Keratinocyte (primary cell): ENCODE measurements around the gene SMIM14. TPM values are rescaled to one million over a fixed set of nuclear protein-coding genes. Genes with fewer than 3 reads are reported as not detected.

ENCODE experiments used
- DNase-seq: peaks from one replicate; pipeline ENCODE4 v3.0.0-alpha.2; 2011; ENCODE audit warnings: low read depth, missing footprints, low spot score
- FAIRE-seq: peaks from 2 replicates; lab custom pipeline; 2011; peaks lifted over from hg19 to GRCh38; lab: Jason Lieb, UNC
- H2AFZ ChIP-seq: 2 replicates; pipeline ENCODE4 v1.6.0; 2012; ENCODE audit warnings: low read length, control low read depth, inconsistent platforms; ENCODE audit not compliant: control insufficient read depth
- H3K27ac ChIP-seq: 2 replicates; pipeline ENCODE4 v1.5.1; 2011; ENCODE audit warnings: low read length; ENCODE audit not compliant: control insufficient read depth, insufficient read depth
- H3K27me3 ChIP-seq: 3 replicates; pipeline ENCODE4 v1.6.0; 2011; ENCODE audit warnings: low read length; ENCODE audit not compliant: control insufficient read depth, insufficient read depth; ENCODE audit errors: extremely low read depth
- H3K36me3 ChIP-seq, 2 experiments: 2 replicates in 1 of 2; 3 replicates in 1 of 2; pipeline ENCODE4 v1.5.1; 2011; ENCODE audit warnings: low read length in 2 of 2, mild to moderate bottlenecking in 1 of 2; ENCODE audit not compliant: control insufficient read depth in 2 of 2, insufficient read depth in 2 of 2; ENCODE audit errors: extremely low read depth in 1 of 2
- H3K4me1 ChIP-seq: 3 replicates; pipeline ENCODE4 v1.5.1; 2011; ENCODE audit warnings: low read length; ENCODE audit not compliant: control insufficient read depth, insufficient read depth; ENCODE audit errors: extremely low read depth
- H3K4me2 ChIP-seq: 3 replicates; pipeline ENCODE4 v1.6.0; 2011; ENCODE audit warnings: low read depth, low read length; ENCODE audit not compliant: control insufficient read depth, insufficient read depth; ENCODE audit errors: extremely low read depth
- H3K4me3 ChIP-seq, 3 experiments: fragments of 200-600 bp in 1 of 3; sonication (generic) in 1 of 3; 2 replicates in 2 of 3; 3 replicates in 1 of 3; pipeline ENCODE4 v1.5.1; 2011 to 2016; ENCODE audit warnings: low read length in 3 of 3, mild to moderate bottlenecking in 3 of 3, control low read depth in 2 of 3, inconsistent platforms in 1 of 3, low read depth in 1 of 3, mixed read lengths in 1 of 3, mixed run types in 1 of 3, moderate library complexity in 1 of 3; ENCODE audit not compliant: control insufficient read depth in 2 of 3, insufficient read depth in 2 of 3; ENCODE audit errors: extremely low read depth in 1 of 3
- H3K79me2 ChIP-seq: 2 replicates; pipeline ENCODE4 v1.6.0; 2012; ENCODE audit warnings: low read length; ENCODE audit not compliant: control insufficient read depth, insufficient read depth
- H3K9ac ChIP-seq: 3 replicates; pipeline ENCODE4 v1.6.0; 2011; ENCODE audit warnings: low read length; ENCODE audit not compliant: control insufficient read depth, insufficient read depth; ENCODE audit errors: extremely low read depth
- H3K9me1 ChIP-seq: 3 replicates; pipeline ENCODE4 v1.6.0; 2011; ENCODE audit warnings: low read length; ENCODE audit not compliant: control insufficient read depth, insufficient read depth; ENCODE audit errors: extremely low read depth
- H3K9me3 ChIP-seq: 2 replicates; pipeline ENCODE4 v1.5.1; 2012; ENCODE audit warnings: low read depth, low read length; ENCODE audit not compliant: control insufficient read depth
- H4K20me1 ChIP-seq: 3 replicates; pipeline ENCODE4 v1.6.0; 2011; ENCODE audit warnings: low read length; ENCODE audit not compliant: control insufficient read depth, insufficient read depth; ENCODE audit errors: extremely low read depth
- EZH2 ChIP-seq: IDR thresholded peaks from one replicate; pipeline ENCODE4 v1.6.1; 2012; ENCODE audit warnings: inconsistent platforms, mild to moderate bottlenecking, low read length, moderate library complexity
- dilution Hi-C: fragments of 300-500 bp; cut with MboI; formaldehyde crosslinking; loops from one replicate; pipeline ENCODE4 v1.7.0; 2020; ENCODE audit warnings: low sequenced_read_pairs; ENCODE audit not compliant: extremely low pct_ligation_motif_present
- polyA plus RNA-seq, 5 experiments: library from polyadenylated mRNA; depleted of rRNA in 3 of 5; stranded (reverse) in 3 of 5; stranded (forward) in 1 of 5; unstranded in 1 of 5; fragments of >200 nt; gene quantifications; 1 replicate in 1 of 5; 2 replicates in 3 of 5; 3 replicates in 1 of 5; pipeline versions ENCODE4 v1.2.1 to v1.2.3, GENCODE V29; 2011 to 2012; ENCODE audit warnings: missing spikeins in 2 of 5, low read depth in 1 of 5, low replicate concordance in 1 of 5
- small RNA-seq, 3 experiments: library from RNA; depleted of rRNA; stranded (forward); fragments of <200 nt; gene quantifications; one replicate each; pipeline ENCODE3, GENCODE V24; 2012; ENCODE audit warnings: low read depth in 3 of 3, low replicate concordance in 1 of 3; ENCODE audit not compliant: insufficient read length in 3 of 3
- TF ChIP-seq, protein P1 (sequence below), 3 experiments: IDR thresholded peaks in 1 of 3; conservative IDR thresholded peaks in 1 of 3; optimal IDR thresholded peaks in 1 of 3; 2 replicates in 2 of 3; 3 replicates in 1 of 3; pipeline versions ENCODE3 to v1.5.1; 2011; ENCODE audit warnings: low read length in 3 of 3, mild to moderate bottlenecking in 3 of 3, moderate library complexity in 2 of 3, control low read depth in 1 of 3, inconsistent platforms in 1 of 3; ENCODE audit not compliant: insufficient read depth in 2 of 3; ENCODE audit errors: extremely low read depth in 1 of 3

SMIM14 gene
- polyA plus RNA-seq, 1 donor (not counting 4 experiments of a cell fraction or from before 2014, with no cell fraction given), result 13.9 TPM

DNA sequence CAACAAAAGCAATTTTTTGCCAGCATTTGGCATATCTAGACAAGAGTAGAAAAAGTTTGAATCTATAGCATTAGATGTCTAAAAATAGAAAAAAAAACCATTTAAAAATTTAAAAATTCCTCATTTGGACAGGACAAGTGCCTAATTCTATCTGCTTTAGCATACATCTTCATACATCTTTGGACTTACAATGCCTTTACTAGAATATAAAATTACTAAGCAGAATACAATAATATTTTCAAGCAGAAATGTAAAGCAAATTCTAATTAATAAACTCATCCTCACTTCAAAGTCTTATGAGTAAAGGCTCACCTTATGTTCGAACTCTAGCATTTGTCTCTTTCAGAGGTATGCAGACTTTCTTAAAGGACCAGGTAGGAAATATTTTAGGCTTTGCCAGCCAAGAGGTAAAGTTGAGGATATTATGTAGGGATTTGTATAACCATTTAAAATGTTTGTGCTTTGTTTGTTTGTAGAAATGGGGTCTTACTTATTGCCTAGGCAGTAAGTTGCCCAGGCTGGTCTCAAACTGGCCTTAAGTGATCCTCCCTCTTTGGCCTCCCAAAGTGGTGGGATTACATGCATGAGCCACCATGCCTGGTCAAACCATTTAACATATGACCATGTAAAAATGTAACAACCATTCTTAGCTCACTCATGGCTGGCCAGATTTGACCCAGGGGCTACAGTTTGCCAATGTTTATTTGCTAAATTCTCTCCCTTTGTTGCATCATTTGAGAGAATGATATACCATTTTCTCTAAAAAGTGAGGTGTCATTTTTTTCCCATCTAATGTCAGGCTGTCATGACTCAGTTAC is 140.5 kb downstream of the SMIM14 start:
- Histone ChIP-seq H3K79me2 (no peaks in the 10 kb centered on the region), H4K20me1 (no peaks in the 10 kb centered on the region), H3K36me3 (no peaks in the 10 kb centered on the region), H3K4me2 (no peak overlapping the region), H3K9me3 (no peaks in the 10 kb centered on the region), H3K9me1 (no peaks in the 10 kb centered on the region), H3K9ac (no peak overlapping the region), H3K4me1 (peaks cover 10% of the 10 kb centered on the region), H3K4me3 (no peak overlapping the region), H3K27me3 (no peaks in the 10 kb centered on the region), H2AFZ (no peak overlapping the region), H3K27ac (no peak overlapping the region)
- FAIRE-seq, result no peak
- dilution Hi-C loops, result no loop called here
- DNase-seq, result no peak
- no peak for TF ChIP-seq EZH2
- TF ChIP-seq, protein P1, sequence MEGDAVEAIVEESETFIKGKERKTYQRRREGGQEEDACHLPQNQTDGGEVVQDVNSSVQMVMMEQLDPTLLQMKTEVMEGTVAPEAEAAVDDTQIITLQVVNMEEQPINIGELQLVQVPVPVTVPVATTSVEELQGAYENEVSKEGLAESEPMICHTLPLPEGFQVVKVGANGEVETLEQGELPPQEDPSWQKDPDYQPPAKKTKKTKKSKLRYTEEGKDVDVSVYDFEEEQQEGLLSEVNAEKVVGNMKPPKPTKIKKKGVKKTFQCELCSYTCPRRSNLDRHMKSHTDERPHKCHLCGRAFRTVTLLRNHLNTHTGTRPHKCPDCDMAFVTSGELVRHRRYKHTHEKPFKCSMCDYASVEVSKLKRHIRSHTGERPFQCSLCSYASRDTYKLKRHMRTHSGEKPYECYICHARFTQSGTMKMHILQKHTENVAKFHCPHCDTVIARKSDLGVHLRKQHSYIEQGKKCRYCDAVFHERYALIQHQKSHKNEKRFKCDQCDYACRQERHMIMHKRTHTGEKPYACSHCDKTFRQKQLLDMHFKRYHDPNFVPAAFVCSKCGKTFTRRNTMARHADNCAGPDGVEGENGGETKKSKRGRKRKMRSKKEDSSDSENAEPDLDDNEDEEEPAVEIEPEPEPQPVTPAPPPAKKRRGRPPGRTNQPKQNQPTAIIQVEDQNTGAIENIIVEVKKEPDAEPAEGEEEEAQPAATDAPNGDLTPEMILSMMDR (optimal IDR thresholded peaks at IDR 0.05 in 1 of 3, IDR thresholded peaks at IDR 0.05 in 1 of 3, conservative IDR thresholded peaks at IDR 0.05 in 1 of 3; ENCODE audit: extremely low read depth in 1 of 3, insufficient read depth in 2 of 3, low read length in 3 of 3), result no peak

Small RNA genes lying within 50 kb of the gene (small RNA-seq; reads per million reads assigned to genes)
- 0 reads per million in 3 experiments for gene RNU7-11P

Other genes with a start within 250 kb of the SMIM14 start
- gene KLB, start 231.9 kb downstream of the SMIM14 start, polyA plus RNA-seq, result 0.03 TPM in 1 of 3 replicates, not detected in the others
- 862 to 1,522 TPM (median 1,162 TPM) in 3 replicates for gene RPL9, start 179.9 kb downstream of the SMIM14 start, polyA plus RNA-seq
- 13.2 to 20.6 TPM (median 17.1 TPM) in 3 replicates for gene LIAS, start 179.8 kb downstream of the SMIM14 start, polyA plus RNA-seq
- 23.5 to 39.4 TPM (median 33.0 TPM) in 3 replicates for gene UGDH, start 111.4 kb downstream of the SMIM14 start, polyA plus RNA-seq
- gene UBE2K, start 59.3 kb upstream of the SMIM14 start, polyA plus RNA-seq, result 97.4 to 163 TPM (median 122 TPM) in 3 replicates